ENCODE results near the gene ADPRS.

ADPRS gene

DNA sequence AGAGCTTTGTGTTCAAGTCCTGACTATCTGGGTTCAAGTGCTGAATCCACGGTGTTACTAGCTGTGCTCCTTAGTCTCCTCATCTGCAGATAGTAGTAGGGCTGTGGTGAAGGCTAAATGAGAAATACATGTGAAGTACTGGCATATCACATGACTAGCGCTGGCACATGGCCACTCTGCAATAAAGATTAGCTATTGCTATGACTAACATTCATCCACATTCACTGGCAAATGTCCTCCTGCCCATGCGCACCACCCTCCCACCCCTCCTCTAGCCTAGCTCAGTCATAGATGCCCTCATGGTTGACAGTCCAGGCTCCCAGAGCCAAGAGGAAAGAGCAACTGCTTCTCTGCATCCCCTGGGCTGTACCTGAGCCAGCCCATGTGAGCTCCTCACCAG, 44.8 kb downstream of the ADPRS start:
- no peak for DNase-seq (ENCODE audit: low read depth, low spot score)

DNA sequence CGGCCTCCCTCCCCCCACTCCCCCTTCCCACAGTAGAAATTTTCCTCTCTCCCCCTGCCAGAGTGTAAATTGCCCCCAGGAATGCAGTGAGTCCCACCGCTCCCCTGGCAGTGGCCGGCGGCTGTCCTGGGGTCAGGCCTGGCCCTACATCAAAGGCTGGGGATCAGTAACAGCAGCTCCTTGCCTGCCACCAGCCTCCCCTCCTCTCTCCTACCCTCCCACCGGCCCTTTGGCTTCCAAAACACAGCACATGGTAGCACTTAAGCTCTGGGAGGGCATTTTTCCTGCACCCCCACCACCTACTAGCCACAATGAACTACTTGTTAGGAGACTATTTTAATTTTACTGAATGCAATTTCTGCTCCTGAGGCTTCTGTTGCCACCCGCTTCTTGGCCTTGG, 45.3 kb downstream of the ADPRS start:
- no peak for DNase-seq (ENCODE audit: low read depth, low spot score)

DNA sequence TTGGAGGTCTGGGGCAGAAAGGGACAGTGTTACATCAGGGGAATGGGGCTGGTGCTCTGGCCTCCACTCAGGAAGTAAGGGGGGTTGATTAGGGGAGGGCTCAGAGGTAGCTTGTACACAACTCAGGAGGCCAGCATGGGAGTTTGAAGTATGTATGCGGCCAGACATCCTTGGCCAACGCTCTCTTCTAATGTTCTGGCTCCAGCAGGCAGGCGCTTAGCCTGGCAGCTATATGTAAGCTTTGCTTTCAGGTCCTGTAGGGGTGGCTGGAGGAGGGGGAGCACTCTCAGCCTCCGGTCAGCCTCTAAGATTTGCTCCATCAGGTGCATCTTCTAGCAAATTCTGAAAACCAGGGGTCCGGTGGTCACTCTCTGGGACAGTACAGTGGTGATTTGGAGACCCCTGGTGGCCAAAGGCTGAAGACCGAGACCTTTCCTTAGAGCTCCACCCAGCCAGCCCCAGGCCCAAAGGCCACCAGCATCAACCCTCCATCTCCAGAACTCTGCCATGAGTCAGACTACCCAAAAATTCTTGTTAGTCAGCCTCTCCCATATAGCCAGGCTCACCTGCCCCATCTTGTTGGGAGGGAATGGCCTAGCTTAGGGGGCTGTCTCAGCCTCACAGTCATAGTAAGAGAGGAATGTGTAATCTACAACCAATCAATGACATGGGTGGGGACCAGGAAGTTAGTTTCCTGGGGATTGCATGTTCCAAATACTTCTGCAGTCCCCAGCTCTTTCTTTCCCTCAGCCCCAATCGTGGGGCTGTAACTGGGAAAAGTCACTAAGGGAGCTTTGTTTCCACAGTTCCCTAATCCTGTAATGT, 46.0 kb downstream of the ADPRS start:
- DNase-seq (ENCODE audit: low read depth, low spot score): no peak

DNA sequence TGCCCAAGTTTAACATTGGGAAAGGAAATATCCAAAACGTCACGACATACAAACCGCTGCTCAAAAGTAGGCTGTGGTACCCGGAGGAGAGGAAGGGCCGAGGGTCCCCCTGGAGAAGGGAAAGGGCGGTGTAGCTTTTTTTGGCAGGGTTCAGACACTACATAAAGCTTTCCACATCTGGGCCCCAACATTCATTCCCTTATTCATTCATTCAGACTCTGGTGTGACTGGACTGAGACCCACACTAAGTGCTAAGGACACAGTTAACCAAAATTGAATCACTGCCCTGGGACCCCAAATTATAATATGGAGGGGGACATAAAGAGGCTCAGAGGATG, 46.6 kb downstream of the ADPRS start:
- no peak for DNase-seq (ENCODE audit: low read depth, low spot score)

DNA sequence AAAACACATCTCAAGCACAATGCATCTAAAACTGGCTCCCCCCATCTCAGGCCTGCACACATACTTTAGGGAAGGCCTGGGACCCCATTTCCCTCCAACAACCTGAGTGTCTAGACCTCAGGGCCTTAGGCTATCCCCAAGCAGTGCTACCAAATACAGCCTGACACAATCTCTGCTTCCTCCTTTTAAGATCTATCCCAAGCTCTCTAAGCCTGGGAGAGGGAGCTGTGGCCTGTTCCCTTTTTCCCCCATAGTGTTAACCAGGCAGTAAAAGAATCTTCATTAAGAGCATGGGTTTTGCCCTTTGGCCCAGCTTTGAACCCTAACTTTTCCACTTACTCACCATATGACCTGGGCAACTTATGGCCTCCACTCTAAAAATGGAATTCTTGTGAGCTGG, 47.1 kb downstream of the ADPRS start:
- DNase-seq (ENCODE audit: low read depth, low spot score): no peak

DNA sequence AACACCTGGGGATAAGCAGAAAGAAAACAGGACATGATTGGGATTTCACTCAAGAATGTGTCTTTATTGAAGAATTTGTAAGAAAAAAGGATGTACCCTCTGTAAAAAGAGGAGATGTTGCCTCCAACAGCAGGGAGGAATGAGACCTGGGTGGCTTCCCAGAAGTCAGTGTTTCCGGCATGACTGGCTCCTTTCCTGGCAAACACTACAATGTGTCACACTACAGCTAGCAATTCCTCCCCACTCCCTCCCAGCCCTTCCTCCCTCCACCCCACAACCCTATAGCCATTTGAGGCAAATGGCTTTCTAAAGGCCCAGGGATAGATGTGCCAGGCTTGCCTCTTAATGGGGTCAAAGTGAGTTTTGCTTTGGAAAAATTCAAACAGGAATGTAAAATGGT, 47.8 kb downstream of the ADPRS start:
- DNase-seq (ENCODE audit: low read depth, low spot score): no peak

DNA sequence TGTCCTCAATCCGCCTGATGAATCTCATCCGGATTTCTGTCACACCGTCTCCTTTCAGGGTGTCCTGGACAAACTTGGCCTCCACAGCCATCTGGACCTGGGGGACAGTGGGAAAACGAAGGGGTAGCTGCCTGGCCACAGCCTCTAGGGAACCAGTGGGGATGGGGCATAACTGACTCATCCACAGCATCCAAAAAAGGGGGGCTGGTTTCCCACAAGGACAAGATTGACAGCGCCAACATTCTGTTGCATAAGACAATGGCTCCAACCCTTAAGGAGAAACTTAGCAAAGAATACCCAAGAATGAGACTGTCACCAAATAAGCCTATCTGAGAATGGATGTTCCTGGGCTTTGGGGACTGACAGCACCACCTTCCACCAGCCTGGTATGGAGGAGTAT, 48.5 kb downstream of the ADPRS start:
- no peak for DNase-seq (ENCODE audit: low read depth, low spot score)

DNA sequence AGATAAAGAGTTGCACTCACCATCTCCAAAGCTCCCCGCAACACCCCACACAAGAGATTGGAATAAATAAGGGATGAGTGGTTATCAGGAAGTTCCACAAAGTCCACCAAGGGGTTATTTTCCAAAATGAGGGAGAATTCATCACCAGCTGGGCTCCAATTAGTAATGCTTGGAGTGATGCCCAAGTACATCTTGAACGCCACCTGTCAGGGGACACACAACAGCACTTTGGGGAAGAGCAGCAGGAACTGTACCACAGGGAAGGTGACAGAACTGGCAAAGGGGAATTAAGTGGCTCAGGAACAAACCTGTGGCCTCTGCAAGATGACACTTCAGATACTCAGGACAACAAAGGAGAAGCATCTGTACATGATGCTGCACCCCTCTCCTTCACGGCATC, 49.1 kb downstream of the ADPRS start:
- no peak for DNase-seq (ENCODE audit: low read depth, low spot score)

DNA sequence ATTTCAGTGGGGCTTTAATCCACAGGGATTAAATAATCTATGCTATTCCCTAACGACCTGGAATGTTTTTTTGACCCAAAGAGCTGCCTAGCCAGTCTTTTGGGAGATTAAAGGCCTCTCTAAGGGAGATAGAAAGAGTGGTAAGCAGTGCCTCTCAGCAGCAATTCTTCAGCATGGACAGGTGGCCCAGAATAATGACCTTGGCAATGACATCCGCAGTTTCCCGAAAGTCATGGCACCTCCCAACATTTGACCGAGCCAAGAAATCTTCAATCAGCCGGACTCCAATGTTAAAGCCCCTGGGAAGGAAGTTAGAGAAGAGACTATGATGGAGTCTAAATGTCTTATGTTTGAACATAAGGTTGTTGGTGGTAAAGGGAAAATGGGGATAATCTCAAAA, 50.8 kb downstream of the ADPRS start:
- DNase-seq (ENCODE audit: low read depth, low spot score): no peak

DNA sequence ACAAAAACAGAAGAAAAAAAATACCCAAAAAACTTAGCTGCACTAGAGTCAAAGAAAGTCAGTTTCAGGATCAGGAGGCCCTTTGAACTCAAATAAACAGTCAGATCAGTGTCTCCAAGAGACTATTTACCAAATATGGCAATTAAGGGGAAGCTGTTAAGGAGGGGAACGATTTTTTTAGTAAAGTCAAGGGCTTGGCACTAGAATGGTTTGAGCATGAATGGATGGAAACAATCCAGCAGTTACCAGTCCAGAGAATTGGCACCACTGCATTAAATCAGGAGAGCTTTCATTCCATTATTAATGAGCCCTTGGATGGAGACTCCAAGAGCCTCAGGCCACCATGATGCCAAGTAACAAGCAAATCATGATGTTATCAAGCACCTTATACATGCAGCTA, 53.4 kb downstream of the ADPRS start:
- DNase-seq (ENCODE audit: low read depth, low spot score): no peak

DNA sequence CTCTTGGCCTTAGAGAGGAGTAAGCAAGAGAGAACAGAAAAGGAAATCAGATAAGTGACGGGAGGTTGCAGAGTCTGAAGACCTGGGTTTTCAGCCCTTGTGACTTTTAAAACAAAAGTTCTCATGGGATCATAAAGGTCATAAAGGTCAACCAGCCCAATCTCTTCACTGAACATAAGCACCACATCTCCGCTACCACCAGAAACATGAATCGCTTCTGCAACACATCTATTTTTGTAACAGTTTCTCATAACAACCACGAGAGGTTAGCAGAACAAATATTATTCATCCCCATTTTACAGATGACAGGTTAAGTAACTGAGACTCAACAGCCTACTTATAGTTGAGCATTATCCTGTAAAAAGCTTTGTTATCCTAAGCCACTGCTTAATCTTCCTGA, 54.7 kb downstream of the ADPRS start:
- no peak for DNase-seq (ENCODE audit: low read depth, low spot score)
